NCI-H2081 treated with DMSO at 0.1 percent for 48 hours (cell line): ENCODE measurements around the gene PRKCI.
"Not testable (repeated sequence)": the region's sequence is repeated elsewhere in the genome, so short reads cannot be mapped to it uniquely, and the experiment has no call there.

Source experiments
- DNase-seq: peaks from one replicate; lab custom pipeline; 2025; lab: John Stamatoyannopoulos, UW

Gene PRKCI

DNA sequence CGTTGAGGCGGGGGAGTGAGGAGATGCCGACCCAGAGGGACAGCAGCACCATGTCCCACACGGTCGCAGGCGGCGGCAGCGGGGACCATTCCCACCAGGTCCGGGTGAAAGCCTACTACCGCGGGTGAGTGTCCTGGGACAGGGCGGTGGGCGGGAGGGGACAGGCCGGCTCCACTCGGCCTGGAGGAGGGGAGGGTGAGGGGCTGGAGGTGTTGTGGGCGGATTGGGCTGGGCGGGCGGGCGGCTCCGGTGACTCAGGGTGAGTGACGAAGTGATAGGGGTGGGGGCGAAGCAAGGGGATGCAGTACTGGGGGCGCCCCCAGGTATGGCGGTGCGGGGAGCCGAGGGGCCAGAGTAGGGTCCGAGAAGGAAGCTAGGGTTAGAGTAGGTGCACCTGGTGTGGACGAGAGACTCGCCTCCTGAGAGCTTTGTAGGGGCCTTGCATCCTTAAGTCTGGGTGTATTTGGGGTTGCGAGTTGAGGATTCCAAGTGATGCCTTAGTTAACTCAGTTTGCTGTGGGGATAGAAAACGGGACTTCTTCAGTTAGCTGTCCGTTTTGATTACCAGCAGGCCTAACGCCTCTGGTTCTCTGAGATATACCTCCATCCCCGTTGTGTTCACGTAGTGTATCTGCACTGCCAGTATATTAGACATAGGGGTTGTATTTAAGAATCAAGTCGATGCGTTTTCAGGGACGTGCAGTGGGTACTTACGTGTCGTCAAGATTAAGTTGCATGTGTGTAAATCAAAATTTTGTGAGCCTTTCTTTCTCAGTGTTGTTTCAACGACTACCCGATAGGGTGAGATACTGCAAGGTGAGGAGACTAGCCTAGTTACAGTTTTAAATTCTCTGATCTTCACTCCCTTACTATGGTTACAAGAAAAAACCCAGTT lies 670 bp downstream of the PRKCI start:
- peak; percentile 30 for DNase-seq

DNA sequence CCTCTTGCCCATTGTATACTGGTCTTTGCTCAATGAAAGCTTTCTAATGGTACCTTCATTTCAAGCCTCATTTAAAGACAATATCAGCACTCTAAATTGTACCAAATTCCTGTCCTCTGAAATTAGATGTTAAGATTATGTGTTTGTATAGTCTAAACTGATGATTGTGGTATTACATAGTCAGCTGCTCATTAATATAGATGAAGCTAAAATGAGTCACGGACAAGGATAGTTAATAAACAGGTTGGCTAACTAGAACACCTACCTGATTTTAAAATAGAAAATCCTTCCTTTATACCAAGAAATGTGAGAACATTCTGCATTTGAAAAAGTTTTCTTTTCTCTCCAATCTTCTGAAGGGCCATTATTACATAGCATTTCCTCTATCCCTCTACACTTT lies 2.9 kb downstream of the PRKCI start:
- no peak for DNase-seq

DNA sequence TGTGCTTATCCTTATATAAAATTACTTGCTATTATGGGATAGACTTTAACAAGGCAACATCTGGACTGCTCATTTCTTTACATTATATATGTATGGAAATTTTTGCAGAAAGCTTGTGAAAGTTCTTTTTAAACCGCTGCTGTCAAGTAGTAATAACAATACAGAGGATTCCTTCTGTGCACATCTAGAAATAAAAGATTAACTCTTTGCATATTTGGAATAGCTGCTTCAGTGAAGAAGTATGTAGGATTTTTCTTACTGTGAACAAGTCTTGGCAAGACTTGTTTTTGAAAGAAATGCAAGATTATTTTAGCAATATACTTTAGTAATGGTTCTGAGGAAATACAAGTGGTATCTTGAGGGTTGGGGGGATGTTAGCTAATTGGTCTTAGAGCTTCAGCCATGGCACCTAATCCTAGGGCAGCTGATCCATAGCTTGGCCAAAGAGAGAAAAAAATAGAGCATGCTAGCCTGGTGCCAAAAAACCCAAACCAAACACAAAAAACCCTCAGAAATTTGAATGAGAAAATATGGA lies 4.3 kb downstream of the PRKCI start:
- DNase-seq: no peak

DNA sequence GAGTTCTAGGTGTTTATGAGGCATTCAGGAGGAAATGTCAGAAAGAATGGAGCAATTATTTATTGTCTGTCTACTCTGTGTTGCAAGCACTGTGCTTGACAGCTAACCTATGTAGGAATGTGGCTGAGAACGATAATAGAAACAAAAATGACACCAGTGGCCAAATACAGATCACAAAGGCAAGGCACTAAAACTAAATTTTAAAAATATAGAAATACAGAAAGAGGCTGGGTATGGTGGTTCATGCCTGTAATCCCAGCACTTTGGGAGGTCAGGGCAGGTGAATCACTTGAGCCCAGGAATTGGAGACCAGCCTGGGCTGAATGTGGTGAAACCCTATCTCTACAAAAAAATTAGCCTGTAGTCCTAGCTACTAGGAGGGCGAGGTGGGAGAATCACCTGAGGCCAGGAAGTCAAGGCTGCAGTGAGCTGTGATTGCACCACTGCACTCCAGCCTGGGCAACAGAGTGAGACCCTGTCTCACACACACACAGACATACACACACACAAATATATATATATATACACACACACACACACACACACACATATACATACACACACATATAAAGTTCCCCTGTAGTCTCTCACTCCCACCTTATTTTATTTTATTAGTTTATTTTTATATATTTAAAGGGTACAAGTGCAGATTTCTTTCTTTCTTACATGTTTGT lies 6.0 kb downstream of the PRKCI start:
- DNase-seq: no peak

DNA sequence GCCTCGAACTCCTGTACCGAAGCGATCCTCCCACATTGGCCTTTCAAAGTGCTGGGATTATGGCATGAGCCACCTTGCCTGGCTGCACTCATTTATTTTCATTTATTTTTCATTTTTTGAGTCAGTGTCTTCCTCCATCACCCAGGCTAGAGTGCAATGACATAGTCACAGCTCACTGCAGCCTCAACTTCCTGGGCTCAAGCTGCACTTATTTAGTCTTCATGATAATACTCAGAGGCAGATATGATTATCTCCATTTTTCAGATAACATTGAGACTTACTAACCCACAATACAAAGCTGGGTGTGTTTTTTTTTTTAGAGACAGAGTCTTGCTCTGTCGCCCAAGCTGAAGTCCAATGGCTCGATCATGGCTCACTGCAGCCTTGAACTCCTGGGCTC lies 10.0 kb downstream of the PRKCI start:
- DNase-seq: no peak

DNA sequence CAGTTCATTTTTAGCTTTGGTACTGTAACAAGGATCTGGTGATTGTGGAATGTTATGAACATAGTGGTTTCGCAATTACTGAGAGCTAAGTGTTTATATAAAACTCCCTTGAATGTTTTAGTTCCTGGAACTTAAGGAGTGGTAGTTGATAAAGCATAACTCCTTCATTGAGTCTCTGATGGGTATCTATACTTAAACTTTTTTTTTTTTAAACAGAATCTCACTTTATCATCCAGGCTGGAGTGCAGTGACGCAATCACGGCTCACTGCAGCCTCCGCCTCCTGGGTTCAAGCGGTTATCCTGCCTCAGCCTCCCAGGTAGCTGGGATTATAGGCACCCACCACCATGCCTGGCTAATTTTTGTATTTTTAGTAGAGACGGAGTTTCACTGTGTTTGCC lies 11.3 kb downstream of the PRKCI start:
- DNase-seq: no peak

DNA sequence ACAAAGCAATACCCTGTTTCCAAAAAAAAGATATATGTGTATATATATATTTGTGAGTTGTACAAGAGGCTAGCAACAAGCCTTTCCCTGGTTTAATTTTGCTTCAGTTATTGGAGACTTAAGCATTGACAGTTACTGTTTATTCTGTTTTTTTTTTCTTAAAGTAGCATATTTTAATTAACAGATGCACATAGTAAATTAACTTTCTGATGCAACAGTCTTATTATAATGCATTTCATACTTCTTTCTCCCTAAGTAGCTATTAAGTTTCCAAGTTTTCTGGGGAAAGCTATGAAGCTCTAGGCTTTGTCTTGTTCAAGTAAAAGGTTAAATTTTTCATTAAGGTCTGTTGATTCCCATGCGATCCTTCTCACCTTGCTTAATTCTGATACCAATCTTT lies 17.9 kb downstream of the PRKCI start:
- DNase-seq: no peak

DNA sequence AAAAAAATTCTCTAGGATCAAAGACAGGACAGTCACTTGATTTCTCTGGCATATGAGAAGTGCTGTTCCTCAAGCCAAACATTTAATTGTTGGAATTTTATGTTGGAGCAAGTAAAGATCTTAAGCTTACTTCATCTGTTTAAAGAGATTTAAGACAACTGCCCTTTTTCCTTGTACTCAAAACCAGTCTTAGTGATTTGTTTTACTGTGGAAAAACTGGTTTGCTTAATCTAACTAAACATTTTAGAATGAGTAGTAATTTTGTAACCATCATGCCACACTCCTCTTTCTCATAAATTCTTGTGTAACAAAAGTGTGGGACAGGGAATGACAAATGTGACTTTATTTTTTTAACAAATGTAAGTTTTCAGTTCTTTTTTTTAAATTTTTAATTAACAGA lies 18.4 kb downstream of the PRKCI start:
- DNase-seq: no peak

DNA sequence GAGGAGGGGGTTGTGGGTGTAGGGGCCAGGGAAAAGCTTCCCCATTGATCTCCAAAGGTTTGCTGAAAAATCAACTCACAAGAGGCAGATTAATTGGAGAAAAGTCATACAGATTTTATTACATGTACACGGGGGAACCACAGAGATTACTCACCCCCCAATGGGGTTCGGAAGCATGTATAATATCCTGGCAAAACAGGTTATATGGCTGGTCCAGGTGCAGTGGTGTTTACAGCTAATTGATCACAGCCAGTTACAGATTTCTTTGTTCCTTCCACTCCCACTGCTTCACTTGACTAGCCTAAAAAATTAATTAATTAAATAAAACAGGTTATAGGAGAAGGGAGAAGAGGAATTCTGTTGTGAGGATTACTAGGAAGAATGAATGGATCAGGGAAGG lies 22.4 kb downstream of the PRKCI start:
- DNase-seq: no peak

DNA sequence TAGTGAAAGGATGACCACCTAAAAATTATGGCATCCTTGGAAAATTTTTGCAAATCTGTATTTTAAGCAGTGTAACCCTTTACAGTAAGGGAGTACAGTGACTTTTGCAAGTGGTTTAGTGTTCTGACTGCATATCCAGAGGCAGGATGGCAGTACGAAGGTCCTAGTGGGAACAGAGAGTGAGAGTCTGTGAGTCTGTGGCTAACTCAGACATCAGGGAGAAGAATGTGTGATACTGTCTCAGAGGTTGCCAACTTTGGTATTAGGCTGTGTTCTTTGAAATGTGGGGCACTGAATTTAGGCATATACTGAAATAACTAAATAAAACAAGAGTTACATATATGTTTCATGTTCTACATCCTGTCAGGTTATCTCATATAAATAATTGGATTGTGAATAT lies 25.7 kb downstream of the PRKCI start:
- DNase-seq: no peak

DNA sequence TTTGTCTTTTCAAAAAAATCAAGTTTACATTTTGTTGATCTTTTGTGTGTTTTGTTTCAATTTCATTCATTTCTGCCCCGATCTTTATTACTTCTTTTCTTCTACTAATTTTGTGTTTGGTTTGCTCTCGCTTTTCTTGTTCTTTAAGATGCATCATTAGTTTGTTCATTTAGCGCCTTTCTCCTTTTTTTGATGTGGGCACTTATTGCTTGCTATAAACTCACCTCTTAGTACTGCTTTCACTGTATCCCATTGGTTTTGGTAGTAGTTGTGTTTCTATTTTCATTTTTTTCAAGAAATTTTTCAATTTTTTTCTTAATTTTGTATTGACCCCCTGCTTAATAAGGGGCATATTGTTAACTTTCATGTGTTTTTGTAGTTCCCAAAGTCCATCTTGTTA lies 34.4 kb downstream of the PRKCI start:
- DNase-seq: no peak

DNA sequence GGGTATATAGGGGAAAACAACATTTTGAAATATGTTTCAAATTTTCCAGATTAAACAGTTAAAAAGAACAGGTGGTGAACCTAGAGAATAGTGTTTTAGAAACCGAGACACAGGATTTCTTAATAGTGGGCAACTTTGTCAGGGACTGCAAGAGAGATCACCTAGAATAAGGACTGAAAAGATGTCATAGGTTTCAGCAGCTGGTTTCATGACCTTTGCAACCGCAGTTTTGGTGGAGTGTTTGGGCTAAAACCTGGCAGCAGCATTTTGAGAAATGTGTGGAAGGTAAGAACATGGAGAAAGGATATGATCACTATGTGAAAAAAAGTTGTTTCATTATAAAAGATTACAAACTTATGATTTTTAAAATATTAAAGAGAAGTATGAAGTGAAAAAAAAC lies 34.9 kb downstream of the PRKCI start:
- no peak for DNase-seq

DNA sequence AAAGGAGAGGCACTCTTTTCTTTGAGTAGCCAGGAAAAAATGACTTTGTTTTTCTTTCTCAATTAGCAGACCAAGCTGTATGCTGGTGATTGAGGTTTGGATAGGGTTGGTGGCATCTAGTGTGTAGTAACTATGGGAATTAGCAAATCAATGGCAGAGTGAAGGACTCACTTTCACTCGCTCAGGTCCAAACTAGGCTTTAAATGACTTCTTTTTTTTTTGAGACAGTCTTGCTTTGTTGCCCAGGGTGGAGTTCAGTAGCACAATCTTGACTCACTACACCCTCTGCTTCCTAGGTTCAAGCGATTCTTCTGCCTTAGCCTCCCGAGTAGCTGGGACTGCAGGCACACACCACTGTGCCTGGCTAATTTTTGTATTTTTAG lies 35.9 kb downstream of the PRKCI start:
- DNase-seq: no peak

DNA sequence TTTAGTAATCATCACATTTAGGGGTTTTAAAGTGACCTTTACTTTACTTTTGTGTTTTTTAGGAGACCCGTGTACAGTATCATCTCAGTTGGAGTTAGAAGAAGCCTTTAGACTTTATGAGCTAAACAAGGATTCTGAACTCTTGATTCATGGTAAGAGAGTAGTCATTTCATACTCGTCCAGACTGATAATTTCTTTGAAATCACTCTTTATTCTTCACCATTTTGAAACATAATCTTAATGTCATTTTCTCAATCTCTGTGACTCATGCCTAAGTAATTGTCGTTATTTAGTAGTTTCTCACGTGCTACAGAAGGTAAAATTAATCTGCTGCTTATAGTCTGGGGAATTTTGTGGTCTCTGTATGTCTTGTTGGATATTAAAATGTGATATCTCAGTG lies 37.7 kb downstream of the PRKCI start:
- no peak for DNase-seq

DNA sequence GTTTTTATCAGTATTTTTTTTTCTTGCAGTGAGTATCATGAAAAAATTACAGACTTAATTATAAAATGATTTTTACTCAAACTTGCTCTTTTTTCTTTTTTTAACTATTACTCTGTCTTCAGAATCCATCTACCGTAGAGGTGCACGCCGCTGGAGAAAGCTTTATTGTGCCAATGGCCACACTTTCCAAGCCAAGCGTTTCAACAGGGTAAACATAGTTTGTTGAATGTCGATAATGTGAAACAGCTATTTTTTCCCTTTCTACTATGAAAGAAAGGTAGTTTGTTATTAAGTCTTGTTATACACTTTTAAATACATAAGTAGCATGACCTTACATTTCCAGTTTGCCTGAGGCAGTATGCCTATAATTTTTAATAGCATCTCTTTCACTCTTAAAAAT lies 45.6 kb downstream of the PRKCI start:
- DNase-seq: peak; percentile 90

DNA sequence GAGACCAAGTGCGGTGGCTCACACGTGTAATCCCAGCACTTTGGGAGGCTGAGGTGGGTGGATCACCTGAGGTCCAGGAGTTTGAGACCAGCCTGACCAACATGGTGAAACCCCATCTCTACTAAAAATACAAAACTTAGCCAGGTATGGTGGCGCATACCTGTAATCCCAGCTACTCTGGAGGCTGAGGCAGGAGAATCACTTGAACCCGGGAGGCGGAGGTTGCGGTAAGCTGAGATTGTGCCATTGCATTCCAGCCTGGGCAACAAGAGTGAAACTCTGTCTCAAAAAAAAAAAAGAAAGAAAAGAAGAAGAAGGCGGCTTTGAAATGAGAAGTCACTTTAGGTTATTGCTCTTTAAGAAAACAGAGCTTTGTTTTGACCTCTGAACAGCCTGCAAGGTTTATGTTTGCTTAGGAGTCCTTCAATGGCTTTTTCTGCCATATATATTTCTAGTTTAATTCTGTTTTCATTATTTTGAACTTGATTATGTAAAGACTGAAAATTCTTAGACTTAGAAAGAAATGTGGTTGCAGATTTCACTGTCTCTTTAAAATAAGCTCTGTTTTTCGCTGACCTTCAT lies 47.5 kb downstream of the PRKCI start:
- not testable (repeated sequence) for DNase-seq

DNA sequence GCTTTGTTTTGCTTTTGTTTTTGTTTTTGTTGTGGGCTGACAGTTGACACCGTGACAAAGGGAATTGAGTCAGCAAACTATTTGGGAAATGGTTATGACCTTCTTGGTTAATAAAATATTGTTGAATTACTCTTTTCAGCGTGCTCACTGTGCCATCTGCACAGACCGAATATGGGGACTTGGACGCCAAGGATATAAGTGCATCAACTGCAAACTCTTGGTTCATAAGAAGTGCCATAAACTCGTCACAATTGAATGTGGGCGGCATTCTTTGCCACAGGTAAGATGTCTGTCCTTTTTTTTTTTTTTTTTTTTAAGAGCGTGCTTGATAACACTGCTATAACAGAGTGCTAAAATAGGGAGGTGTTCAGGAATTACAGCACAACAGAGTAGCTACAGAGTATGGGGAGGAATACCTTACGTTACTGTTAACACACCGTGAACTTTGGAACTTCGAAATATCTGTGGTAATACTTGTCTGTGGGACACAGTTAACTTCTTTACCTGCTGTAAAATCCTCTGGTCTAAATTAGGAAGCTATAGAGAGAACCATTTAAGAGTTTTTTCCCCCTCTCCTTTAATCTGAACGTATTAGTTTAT lies 48.2 kb downstream of the PRKCI start:
- DNase-seq: no peak

DNA sequence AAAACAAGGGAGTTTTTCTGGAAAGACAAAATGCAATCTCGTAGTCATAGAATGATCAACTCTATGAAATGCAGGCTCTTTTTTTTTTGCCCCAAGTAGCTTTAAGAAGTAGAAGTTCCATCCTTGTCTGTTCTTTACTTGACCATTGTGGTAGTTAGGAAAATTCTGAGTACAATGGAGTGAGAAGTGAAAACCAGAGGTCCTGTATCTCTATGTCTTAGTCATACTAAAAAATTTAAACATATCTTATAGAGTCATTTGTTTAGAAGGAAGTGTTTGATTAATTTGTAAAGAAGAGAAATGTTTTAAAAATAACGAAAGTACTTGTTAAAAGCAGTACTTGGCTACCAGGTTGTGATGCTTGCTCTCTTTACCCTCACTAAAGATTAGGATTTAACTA lies 52.4 kb downstream of the PRKCI start:
- no peak for DNase-seq

DNA sequence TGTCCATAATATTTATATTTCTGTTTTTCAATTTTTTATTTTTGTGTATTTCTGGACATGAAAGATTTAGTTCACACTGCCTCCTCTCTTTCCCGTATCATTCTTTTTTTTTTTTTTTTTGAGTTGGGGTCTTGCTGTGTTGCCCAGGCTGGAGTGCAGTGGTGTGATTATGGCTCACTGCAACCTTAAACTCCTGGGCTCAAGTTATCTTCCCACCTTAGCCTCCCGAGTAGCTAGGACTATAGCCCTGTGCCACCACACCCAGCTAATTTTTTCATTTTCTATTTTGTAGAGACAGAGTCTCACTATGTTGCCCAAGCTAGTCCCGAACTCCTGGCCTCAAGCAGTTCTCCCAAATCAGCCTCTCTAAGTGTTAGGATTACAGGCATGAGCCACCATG lies 53.6 kb downstream of the PRKCI start:
- no peak for DNase-seq

DNA sequence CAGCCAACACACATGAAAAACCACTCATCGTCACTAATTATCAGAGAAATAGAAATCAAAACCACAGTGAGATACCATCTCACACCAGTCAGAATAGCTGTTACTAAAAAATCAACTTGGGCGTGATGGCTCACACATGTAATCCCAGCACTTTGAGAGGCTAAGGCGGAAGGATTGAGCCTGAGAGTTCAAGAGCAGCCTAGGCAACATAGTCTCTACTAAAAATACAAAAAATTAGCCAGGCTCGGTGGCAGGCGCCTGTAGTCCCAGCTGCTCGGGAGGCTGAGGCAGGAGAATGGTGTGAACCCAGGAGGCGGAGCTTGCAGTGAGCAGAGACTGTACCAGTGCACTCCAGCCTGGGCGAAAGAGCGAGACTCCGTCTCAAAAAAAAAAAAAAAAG lies 55.1 kb downstream of the PRKCI start:
- not testable (repeated sequence) for DNase-seq

DNA sequence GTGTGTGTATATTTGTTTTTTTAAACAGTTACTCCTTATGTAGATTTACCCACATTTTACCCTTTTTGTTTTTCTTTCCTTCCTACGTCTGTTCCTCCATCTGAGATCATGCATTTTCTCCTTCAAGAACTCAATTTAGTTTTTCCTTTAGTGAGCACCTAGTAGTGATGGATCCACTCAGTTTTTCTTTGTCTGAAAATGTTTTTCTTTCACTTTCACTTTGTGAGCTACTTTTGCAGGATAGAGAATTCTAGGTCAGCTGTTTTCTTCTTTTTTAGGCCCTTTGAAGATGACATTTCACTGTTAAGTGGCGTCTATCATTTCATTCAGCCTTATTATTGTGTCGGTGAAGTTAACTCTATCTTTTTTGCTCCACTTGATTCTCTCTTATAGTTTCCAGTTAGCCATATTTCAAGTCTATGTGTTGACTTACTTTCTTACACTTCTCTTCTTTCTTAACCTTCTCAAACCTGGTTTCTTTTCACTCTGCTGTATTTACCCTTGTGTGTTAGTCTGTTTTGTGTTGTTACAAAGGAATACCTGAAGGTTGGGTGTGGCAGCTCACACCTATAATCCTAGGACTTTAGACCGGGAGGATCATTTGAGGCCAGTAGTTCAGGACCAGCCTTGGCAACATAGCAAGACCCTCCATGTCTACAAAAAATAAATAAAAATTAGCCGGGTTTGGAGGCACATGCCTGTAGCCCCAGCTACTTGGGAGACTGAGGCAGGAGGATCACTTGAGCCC lies 55.8 kb downstream of the PRKCI start:
- no peak for DNase-seq

DNA sequence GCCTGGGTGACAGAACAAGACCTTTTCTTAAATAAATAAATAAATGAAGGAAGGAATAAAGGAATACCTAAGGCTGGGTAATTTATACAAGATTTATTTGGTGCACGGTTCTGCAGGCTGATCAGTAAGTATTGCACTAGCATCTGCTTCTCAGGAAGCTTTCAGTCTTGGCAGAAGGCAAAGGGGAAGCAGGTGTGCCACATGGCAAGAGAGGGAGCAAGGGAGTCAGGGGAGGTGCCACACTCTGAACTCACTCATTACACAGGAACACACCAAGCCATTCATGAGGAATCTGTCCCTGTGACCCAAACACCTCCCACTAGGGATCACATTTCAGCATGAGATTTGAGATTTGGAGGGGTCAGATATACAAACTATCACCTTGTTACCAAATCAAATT lies 56.4 kb downstream of the PRKCI start:
- no peak for DNase-seq
